NCI-H748 (cell line): ENCODE measurements around the gene UHRF1.
"Not testable (repeated sequence)": the region's sequence is repeated elsewhere in the genome, so short reads cannot be mapped to it uniquely, and the experiment has no call there.

Experiments used
- DNase-seq: peaks from one replicate; lab custom pipeline; 2025; ENCODE audit not compliant: unreplicated experiment; lab: John Stamatoyannopoulos, UW

The UHRF1 gene

DNA sequence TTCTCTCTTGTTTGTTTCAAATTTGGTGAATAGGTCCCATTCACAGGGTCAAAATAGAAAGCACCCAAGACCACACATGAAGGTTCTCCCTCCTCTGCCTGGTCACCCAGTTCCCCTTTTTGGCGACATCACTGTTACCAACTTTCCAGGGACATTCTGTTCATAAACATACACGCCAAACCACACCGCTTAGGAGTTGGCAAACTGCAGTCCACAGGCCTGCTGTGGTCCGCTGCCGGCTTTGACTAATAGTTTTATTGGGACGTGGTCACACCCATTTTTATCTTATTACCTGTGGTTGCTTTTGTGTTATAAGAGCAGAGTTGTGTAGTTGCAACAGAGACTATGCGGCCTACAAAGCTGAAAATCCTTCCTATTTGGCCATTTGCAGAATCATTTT lies 24.2 kb downstream of the UHRF1 start:
- DNase-seq: no peak

DNA sequence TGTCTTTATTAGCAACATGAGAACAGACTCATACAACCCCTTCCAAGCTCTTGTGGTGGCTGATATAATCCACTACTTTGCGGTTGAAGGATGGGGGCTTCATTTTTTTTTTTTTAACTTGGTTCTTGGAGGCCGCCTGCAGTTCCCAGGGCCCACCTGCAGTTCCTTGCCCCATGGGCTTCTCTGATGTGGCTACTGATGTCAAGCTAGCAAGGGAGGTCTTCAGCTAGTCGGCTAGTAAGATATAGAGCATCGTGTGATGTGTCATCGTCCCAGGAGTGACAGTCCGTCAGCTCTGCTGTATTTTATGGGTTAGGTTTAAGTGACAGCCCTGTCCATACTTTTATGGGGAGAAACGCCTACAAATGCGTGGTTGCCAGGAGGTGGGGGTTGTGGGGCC lies 26.1 kb downstream of the UHRF1 start:
- no peak for DNase-seq

- DNase-seq: no peak
These were observed 27.8 kb downstream of the UHRF1 start for GRCh38 chr19:4937060-4937459.

DNA sequence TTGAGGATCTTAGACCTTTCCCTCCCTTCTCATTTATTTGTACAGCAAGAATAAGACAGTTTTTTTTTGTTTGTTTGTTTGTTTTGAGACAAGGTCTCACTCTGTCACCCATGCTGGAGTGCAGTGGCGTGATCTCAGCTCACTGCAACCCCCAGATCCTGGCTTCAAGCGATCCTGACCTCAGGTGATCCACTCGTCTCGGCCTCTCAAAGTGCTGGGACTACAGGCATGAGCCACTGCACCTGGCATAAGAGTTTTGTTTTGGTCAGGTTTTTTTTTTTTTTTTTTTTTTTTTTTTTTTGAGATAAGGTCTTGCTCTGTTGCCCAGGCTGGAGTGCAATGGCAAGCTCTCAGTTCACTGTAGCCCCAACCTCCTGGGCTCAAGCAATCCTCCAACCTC lies 29.2 kb downstream of the UHRF1 start:
- not testable (repeated sequence) for DNase-seq

DNA sequence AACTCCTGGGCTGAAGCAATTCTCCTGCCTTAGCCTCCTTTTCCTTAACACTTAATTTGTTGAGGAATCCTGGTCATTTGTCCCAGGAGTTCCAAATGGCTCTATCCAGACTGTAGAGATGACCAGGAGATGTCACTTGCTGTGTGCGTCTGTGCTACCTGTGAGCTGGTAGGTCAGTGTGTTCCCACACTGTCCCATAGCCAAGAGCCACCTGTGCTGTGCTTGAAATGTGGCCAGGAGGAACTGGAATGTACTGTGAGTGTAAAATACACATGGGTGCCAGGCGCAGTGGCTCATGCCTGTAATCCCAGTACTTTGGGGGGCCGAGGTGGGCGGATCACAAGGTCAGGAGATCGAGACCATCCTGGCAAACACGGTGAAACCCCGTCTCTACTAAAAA lies 30.2 kb downstream of the UHRF1 start:
- DNase-seq: no peak

DNA sequence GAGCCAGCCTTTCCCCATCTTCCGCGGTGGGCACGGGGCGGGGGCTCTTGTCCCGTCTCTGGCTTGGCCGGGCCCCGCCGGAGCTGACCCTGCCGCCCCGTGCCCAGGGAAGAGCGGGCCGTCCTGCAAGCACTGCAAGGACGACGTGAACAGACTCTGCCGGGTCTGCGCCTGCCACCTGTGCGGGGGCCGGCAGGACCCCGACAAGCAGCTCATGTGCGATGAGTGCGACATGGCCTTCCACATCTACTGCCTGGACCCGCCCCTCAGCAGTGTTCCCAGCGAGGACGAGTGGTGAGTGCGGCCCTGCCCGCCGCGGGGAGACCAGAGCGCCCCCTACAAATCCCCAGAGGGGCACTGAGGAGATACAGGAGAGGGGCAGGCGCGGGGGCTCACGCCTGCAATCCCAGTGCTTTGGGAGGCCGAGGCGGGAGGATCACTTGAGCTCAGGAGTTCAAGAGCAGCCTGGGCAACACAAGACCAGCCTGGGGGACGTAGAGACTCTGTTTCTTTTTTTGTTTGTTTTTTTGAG lies 32.4 kb downstream of the UHRF1 start:
- not testable (repeated sequence) for DNase-seq

- not testable (repeated sequence) for DNase-seq
These were observed 41.3 kb downstream of the UHRF1 start for GRCh38 chr19:4950650-4951049.

- DNase-seq: no peak
These were observed 42.4 kb downstream of the UHRF1 start for GRCh38 chr19:4951656-4952055.

DNA sequence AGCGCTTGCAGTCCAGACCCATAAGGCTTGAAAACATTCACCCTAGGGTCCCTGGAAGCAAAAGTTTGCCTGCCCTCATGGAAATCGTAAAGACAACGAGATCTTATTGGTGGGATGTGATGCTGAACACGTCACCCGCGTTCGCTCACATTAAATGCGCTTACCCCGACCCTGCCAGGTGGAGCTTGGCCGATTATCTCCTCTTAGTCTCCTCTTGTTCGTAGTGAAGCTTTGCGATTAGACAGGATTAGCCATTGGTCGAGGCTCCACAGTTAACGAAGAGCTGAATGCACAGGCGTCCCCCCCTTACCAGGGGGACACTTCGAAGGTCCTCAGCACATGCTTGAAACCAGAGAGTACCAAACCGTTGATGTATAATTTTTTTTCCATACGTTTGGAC lies 43.6 kb downstream of the UHRF1 start:
- DNase-seq: no peak

DNA sequence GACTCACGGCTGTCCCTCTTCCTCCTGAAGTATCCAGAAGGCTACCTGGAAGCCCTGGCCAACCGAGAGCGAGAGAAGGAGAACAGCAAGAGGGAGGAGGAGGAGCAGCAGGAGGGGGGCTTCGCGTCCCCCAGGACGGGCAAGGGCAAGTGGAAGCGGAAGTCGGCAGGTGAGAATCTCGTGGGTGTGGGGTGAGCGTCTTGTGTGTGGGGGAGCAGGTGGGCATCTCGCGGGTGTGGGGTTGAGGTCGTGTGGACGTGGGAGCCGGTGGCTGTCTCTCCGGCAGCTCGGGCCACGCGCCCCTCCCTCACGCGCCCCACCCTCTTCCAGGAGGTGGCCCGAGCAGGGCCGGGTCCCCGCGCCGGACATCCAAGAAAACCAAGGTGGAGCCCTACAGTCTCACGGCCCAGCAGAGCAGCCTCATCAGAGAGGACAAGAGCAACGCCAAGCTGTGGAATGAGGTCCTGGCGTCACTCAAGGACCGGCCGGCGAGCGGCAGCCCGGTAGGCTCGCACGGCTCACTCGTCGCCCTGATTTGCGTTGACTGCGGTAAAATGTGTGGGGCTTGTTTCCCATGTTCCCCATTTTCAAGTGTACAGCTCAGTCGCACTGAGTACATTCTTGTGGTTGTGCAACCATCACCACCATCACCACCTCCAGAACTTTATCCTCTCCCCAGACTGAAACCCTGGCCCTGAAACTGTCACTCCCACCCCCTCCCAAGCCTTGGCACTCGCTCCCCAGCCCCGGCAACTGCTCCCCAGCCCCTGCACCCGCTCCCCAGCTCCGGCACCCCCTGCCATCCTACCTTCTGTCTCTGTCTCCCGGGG lies 45.2 kb downstream of the UHRF1 start:
- not testable (repeated sequence) for DNase-seq

DNA sequence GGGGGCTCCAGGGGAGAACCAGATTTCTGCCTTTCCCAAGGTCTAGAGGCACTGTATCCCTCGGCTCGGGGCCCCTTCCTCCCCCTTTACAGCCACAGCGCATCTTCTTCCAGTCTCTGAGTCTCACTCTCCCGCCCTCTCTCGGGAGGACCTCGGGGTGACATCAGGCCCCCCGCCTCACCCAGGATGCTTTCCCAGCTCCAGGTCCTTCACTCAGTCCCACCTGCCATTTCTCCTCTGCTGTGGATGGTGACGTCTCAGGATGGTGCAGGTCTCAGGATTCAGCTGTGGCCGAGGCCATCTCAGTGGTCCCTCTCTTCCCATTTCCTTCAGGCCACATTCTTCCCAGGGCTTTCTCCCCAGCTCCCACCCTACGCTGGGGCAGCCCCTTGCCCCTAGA lies 46.0 kb downstream of the UHRF1 start:
- DNase-seq: no peak

DNA sequence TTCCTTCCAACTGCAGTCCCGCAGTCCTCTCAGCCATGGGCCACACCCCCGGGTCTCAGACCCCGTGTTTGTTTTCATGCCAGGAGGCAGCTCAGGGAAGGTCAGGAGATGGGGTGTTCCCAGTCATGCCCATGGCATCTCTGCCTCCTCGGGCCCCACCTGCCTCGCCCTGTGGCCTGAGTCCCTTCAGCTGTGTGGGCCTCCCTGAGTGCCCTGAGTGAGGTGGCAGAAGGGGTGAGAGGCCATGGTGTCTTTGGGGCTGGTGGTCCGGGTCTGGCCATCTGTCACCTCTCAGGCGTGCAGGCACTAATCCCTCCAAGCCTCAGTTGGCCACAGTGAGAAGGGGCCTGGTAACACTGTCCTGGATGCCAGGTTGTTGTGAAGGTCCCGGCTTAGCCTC lies 48.7 kb downstream of the UHRF1 start:
- no peak for DNase-seq

DNA sequence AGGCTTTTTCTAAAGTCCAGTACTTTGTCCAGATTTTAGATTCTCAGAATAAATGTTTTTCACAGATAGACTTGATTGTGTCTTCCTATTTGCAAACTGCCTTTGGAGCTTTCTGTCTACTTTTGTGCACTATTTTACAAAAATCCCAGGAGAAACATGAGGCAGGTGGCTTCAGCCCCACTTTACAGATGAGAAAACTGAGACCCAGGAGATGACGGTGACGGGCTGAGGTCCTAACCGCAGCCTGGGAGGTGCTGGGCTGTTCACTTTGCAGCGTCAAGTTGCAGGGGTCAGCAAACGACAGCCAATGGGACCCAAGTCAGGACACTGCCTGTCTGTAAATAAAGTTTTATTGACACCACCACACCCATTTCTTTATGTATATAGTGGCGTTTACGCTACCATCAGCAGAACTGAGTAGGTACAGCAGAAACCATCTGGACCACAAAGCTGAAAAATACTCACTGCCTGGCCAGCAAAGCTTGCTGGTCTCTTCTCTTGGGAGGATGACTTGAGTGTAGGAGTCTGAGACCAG lies 52.9 kb downstream of the UHRF1 start:
- no peak for DNase-seq

- DNase-seq: no peak
These were observed 55.8 kb downstream of the UHRF1 start for GRCh38 chr19:4965061-4965460.

DNA sequence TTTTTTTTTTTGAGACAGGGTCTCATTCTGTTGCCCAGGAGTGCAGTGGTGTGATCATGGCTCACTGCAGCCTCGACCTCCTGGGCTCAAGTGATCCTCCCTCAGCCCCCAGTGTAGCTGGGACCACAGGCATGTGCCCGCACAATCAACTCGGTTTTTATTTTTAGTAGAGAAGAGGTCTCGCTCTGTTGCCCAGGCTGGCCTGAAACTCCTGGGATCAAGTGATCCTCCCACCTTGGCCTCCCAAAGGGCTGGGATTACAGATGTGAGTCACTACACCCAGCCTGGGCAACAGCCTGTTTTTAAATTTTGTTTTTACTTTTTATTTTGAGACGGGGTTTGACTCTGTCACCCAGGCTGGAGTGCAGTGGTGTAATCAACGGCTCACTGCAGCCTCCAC lies 57.3 kb downstream of the UHRF1 start:
- DNase-seq: no peak

- DNase-seq: no peak
These were observed 58.6 kb downstream of the UHRF1 start for GRCh38 chr19:4967738-4968461.

GRCh38 chr19:4968462-4969291 lies 59.4 kb downstream of the UHRF1 start, which contains the start of gene KDM4B:
Gene KDM4B, plus strand, starts transcription at chr19:4969113. Its CDS starts 63,778 bp downstream, at chr19:5032891.
- peak; percentile 98 for DNase-seq

- DNase-seq: no peak
These were observed 60.0 kb downstream of the UHRF1 start for GRCh38 chr19:4969292-4969771.

GRCh38 chr19:4969772-4970531 lies 60.7 kb downstream of the UHRF1 start:
- peak; percentile 10 for DNase-seq
